Glomerular visceral epithelial cell (primary cell): ENCODE measurements around the gene DOCK4.

Source experiments
- DNase-seq: peaks from one replicate; pipeline ENCODE4 v3.0.0-alpha.2; 2016; ENCODE audit errors: extremely low spot score

DOCK4 gene

DNA sequence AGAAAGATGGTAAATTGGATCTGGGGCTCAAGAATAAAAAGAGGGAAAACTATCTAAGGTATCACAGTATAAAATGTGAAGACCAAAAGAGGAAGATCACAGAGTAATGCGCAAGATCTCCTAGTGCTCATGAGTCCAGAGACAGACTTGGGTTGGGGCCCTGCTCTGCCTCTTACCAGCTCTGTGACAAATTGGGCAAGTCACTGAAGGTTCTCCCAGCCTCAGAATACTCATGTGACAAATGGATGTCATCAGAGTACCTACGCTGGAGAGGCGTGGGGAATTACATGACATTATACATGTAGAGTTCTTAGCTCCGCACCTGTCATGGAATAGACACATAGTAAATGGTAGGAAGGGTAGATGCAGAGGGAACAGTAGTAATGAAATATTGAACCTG lies 124.4 kb downstream of the DOCK4 start:
- no peak for DNase-seq

DNA sequence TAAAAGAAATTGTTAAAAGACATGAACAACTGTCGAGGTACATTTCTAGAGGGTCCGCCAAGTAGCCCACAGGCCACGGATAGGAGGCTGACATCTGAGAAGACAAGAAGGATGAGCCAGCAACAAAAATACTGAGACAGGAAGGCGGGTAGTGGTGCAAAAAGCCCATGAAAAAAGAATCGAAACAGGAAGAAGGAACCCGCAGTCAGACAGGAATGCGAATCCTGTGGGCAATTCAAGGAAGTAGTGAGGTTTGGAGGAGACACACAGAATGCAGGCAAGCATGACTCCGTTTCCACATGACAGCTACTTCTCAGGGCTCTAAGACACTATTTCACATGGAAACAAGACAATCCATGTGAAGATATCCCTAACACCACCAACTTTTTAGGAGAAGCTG lies 125.2 kb downstream of the DOCK4 start:
- DNase-seq: peak; percentile 82

DNA sequence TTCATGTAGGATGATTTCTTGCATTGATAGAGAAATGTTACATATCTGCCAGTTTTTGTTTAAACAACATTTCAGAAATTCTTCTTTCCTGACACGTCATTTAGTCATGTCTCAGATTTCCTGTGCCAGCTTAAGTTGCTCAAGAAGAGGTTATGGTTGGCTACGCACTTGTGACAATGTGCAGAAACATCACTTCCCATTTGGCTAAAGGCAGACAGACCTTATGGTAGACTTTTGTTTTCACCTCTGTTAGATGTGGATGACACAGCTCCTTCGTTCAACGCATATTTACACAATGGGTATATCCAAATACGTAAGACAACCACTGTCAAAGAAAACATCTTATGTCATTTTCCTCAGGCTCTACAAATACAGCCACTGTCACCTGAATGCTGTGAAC lies 125.8 kb downstream of the DOCK4 start:
- peak; percentile 83 for DNase-seq

DNA sequence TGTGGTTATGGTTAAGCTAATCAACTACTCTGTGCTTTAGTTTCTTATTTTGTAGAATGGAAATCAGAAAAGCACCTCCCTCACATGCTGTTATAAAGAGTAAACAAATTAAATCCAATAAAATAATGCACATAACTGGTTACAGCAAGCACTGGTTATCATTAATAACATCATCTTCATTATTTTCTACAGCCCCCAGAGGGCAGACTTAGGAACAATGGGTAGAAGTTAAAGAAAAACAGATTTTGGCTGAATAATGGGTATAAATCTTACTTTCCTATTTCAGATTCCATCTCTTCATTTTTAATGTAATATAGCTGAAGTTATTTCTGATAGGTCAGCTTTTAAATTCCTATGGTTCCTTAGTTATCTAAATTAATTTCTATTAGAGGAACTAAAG lies 126.5 kb downstream of the DOCK4 start:
- DNase-seq: no peak

DNA sequence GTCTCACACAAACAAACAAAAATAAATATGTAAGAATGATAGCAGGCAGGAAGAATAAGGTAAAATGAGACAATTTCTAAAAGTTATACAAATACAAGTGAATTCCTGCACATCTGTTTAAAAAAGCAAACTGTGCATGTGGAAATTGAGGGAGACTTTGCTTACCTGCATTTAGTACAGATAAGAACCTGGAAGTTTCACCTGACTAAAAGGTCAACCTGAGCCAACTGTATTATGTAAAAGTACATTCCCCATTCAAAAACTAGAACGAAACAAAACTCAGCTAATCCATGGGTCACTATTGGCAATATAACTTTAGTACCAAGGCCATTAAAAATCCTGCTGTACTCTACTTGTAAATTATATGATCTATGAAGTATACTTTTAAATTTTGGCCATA lies 127.1 kb downstream of the DOCK4 start:
- no peak for DNase-seq

DNA sequence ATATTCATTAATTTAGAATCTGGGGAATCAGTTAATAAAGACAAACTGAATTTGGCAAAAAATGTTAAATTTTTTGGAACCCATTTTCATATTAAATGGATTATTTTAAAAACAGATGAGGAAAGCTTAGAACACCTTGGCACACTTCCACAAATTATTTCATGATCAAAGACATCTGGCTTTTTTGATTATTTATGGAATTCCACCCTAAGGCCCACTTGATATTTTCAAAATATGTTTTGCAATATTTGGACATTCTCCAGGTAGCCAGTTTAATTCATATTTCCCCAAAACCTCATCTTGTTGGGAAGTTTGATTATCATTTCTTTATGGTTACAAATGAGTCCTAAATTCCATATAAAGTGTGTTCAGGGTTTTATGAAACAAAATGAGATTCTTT lies 129.9 kb downstream of the DOCK4 start:
- no peak for DNase-seq

DNA sequence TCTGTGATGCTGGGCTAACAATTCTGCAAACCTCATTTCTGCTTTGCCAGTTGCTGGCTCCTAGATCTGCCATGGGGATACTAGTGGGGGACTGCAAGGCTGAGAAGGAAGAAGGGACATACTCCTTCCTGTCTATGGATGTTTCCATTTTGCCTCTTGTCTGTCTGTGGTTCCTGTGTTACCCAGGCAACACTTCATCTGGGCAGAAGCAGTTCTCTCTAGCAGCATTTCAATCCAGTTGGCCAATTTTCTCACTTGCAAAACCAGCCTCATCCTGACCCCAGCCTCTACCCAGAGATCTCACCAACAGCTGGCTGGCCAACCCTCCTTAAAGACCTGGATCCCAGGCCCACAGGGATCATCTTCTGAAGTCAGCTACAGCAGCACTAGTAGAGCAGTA lies 131.7 kb downstream of the DOCK4 start:
- DNase-seq: no peak

DNA sequence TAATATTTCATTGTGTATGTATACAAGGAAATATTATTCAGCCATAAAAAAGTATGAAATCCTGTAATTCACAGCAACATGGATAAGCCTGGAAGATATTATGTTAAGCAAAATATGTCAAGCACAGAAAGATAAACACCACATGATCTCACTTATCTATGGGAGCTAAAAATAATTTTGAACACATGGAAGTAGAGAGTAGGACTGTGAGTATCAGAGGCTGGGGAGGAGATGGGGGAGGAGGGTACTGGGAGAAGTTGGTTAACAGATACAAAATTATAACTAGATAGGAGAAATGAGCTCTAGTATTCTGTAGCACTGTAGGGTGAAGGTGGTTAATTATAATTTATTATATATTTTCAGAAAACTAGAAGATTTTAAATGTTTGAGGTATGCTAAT lies 132.7 kb downstream of the DOCK4 start:
- no peak for DNase-seq

DNA sequence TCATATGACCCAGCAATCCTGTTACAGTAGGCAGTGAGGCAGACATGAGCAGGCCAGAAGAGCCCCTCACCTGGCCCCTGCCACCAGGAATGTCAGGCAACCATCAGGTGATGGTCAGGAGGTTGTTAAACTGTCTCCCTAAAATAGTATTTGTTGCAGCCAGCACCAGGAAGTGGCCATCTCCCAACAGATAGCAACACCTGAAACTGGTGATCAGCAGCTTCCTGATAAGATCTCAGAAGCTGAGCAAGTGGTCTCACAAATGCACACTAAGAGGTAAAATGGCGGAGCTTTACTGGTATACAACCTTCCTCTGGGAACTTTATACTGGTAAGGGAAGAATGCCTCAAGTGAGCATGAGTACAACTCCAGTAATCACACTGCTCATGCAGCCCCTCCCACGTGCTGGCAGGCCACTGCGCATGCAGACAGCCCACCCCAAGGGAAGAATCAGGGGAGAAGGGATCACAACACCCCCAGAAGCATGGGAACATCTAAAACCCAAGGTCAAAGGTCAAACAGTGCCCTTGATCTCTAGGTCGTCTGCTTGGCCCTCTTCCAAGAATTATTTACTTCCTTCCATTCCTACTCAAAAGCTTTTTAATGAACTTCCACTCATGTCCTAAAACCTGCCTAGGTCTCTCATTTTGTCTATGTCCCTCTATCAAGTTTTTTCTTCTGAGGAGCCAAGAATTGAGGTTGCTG lies 133.5 kb downstream of the DOCK4 start:
- DNase-seq: no peak

DNA sequence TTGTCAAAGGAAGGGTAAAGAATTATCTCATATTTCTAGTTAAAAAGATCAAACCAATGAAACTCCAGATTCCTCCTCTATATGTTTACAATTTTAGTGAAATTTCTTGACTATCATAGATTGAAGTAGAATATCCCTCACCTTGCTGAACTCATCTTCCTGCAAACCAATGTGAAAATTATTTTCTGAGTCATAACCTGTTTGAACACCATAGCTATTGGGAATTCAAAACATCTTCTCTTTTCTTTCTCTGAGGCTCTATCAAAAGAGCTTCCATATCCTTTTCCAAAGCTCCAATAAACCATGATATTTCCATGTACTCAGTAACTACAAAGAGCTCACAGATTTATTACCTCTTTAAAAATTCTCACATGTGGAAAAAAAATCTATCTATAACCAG lies 134.3 kb downstream of the DOCK4 start:
- no peak for DNase-seq

DNA sequence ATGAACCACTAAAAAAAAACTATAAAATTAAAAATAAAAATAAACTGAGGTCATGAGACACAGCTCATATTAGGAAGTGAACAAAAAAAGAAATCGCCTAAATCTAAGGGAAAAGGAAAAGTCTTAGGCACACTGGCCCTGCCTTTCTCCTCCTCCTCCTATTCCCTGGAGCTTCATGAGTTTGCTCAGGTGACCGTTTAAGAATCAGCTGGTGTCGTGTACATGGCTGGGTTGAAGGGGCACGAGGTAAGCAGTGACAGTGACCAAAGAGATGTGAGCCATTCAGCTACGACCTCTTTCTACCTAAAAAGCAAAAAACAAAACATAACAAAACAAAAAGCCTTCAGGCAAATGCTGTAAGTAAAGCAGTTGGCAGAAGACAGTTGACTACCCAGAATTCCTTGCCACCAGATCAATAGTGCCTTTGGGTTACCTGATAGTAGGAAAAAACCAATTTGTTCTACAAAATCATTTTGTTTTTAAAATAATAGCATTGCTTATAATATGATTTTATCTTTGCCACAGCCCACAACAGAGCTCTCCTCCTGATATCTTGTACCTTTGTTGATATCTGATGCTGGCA lies 135.4 kb downstream of the DOCK4 start:
- DNase-seq: no peak

DNA sequence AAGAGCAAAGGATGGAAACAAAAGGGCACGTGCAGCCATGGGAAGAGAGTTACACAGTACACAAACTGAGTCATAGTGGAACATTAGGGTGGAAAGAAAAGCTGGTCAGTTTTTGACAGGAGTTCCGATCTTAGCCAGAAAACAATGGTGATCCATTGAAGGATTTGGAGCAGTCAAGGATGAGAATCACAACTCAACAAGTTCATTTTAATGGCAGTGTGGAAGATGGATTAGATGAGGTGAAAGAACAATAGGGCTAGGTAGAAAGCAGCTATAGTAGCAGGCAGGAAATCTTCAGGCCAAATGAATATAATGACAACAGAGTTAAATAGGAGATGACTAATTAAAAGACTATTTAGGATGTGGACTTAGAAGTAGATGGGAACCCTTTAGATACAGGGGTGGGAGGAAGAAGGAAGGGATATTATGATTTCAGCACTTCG lies 136.3 kb downstream of the DOCK4 start:
- peak; percentile 19 for DNase-seq

DNA sequence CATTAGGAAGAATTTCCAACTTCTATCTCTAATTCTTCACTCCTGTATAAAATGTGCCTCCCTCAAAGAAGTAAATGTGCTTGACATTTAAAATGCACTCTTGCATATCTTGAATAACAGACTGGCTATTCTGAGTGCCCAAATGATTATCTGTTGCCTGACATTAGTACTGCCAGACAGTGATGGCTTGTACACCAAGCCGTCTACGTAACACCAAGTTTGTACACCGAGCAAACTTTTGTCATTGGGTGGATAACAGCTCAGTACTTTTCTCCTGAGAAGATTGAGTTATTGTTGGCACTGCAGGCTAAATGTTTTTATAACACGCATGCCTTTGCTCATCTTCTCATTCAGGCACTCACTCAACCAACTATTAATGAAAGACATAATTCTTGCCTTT lies 137.2 kb downstream of the DOCK4 start:
- no peak for DNase-seq

DNA sequence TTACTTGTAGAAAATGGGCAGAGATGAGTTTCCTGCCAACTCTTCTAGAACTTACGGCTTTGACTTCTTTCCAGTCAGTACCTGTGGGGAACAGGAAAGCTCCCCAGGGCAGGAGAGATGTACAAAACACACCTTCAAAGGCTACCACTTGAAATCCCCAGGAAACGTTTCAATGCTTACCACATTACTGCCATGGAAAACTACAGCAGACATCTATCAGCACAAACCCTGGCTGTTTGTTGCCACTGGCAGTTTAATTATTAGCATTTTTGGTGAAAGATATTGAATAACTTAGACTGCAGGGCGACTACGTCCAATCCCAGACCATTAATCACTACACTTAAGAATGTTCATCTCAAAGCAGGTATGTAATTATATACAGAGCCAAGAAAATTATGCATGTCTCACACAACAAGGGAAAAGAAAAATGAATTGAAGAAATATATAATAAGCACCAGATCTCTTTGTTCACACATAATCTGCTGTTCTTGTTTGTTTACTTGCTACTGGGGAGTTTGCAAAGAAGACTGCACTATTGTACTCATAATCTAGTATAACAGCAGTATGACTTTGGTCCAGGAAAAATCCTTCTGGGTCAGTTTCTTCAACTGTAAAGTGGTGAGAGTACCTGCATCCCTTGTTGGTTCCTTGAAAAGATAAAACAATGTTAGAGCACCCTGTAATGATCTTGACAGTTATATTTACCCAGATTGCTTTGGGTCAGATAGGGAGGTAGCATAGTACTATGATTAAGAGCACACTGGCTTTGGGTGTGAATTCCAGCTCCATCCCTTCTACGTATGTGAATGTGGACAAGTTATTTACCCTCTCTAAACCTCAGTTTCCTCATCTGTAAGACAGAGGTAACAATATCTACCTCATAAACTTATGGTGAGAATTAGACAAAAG lies 138.3 kb downstream of the DOCK4 start:
- DNase-seq: peak; percentile 34

DNA sequence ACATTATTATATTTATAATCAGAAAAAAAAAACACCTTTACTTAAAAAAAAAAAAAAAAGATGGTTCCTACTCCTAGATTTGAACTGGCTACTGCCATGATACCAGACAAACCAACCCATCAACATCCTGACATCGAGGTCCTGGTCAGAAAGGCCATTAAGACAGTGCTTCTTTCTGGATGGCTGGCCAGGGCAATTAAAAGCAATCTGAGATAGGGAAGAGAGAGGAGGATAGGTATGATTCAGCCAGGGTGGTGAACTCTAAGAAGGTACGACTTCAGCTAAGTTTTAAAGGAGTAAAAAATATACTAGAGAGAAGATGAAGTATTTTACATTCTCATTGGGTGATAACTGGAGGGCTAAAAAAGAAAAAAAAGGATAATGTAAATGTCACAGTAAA lies 139.0 kb downstream of the DOCK4 start:
- DNase-seq: peak; percentile 50

DNA sequence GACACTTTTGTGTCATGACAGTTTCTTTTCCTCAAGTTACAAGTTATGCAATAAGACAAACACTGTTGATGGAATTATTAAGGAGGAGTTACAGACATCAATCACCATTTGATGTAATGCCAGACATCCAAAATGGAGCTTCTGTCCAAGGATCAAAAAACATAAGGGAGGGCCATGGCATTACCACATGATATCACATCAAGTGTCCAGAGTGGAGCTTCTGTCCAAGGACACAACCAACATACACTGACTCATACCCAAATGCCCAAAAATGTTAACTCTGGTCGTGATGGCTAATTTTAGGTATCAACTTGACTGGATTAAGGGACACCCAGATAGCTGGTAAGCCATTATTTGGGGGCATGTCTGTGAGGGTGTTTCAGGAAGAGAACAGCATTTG lies 140.4 kb downstream of the DOCK4 start:
- no peak for DNase-seq

DNA sequence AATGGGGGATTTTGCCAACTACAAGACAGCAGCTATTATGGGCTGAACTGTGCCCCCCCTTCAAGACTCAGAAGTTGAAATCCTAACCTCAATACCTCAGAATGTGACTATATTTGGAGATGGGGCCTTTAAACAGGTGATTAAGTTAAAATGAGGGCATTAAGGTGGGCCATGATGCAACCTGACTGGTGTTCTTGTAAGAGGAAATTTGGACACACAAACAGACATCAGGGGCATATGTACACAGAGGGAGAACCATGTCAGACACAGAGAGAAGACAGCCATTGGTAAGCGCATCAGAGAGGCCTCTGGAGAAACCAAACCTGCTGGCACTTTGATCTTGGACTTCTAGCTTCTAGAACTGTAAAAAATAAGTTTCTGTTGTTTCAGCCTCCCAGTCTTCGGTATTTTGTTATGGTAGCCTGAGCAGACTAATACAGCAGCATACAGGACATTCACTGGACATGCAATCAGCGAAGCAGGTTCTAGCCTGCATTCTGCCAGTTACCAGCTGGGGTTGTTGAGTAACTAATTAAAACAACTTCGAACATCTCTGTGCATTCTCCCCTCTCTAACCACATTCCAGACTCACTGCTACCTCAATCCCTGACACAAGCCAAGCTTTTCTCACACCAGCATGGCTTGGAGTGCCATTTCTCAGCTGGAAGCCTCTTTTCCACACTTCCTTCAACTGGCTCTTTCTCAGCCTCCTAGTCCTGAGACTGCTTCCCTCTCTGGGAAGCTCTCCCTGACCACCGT lies 141.4 kb downstream of the DOCK4 start:
- peak; percentile 35 for DNase-seq

DNA sequence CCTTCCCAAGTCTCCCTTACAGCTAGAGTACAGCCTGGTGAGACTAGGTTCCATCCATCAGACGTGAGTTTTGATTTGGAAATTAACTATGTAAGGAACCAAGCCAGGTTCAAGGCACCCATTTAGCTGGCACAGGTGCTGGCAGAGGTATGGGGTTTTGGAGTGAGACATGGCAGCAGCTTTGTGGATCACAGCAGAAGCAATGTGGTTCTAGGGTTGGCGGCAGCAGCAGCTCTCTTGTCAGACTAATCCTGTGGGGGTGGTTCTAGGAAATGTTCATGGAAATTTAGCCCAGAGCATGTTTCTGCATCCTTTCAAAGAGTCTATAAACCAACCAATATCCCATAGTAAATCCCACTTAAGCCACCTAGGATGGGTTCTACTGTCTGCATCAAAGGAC lies 142.2 kb downstream of the DOCK4 start:
- no peak for DNase-seq

DNA sequence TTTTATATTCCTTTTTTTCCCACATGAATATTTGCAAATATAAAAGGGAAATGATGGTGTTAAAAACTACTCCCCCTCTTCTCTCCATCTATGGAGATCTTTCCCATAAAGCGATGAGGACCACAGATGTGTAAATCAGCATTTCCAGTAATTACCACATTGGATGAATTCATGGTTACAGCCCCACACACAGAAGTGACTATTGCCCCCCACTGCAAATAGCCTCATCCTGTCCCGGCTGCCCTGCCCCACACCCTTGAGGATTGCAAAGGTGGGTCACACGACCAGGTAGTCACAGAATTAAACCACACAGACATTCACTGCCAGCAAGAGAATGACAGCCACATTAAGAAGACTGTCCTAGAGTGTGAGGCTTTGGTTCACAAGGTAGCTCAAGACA lies 145.1 kb downstream of the DOCK4 start:
- no peak for DNase-seq

DNA sequence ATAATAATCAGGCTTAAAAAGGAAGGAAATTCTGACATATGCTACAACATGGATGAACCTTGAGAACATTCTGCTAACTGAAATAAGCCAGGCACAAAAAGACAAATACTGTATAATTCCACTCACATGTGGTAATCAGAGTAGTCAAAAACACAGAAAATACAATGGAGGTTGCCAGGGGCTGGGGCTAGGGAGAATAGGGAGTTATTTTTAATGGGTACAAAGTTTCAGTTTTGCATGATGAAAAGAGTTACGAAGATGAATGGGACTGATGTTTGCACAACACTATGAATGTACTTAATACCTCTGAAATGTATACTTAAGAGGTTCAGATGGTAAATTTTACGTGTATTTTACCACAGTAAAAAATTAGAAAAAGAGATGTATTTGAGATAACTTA lies 145.6 kb downstream of the DOCK4 start:
- no peak for DNase-seq

DNA sequence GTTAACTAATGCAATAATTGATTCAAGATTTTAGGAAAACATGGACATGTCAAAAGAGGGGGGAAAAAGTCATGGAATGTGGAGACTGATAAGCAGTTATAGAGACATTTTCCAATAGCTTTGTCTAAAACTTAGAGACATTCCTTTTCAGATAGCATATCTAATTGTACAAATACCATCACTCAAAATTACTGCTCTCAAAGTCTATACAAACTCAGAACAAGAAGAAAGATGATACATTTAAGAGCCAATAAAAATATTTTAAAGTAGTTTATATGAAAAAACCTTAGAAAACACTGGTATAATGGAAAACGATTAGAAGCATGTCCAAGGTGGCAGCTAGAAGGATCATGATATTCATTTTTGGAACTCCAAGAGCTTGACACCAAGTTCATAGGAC lies 146.5 kb downstream of the DOCK4 start:
- DNase-seq: no peak

DNA sequence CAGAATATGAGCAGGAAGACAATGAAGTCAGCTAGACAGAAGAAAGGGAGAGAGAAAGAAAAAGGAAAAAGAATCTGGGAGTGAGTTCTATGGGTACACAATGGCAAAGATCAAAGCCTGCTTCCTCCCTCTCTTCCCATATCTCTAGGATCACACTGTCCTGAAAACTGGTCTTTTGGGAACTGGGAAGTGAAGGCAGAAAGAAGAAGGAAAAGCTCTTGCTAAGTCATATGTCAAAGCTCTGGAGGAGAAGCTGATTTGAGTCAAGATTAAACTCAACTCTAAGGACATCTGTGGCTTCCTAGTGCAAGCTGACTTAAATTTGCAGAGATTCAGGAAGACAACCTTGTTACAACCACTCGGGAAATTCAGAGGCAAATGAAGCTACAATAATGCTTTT lies 147.5 kb downstream of the DOCK4 start:
- DNase-seq: no peak
